Activated T-cell treated with anti-CD3 and anti-CD28 coated beads for 24 hours (primary cell): ENCODE data around the gene MRPL3.

Source experiments
- DNase-seq: peaks from one replicate; pipeline ENCODE4 v3.0.0-alpha.2; 2020; ENCODE audit warnings: low read depth

Gene MRPL3

GRCh38 chr3:131502530-131503319 lies at the start of gene MRPL3:
Gene MRPL3 (minus strand): TSS chr3:131502971. CDS start chr3:131502821, 150 bp downstream.
- peak; percentile 85 for DNase-seq

GRCh38 chr3:131551761-131552160 lies 49.0 kb upstream of the MRPL3 start:
- no peak for DNase-seq

GRCh38 chr3:131550562-131551465 lies 48.0 kb upstream of the MRPL3 start:
- no peak for DNase-seq

GRCh38 chr3:131549340-131549739 lies 46.6 kb upstream of the MRPL3 start:
- DNase-seq: no peak

- DNase-seq: no peak
Measured at GRCh38 chr3:131547585-131547984, 44.8 kb upstream of the MRPL3 start.

- no peak for DNase-seq
Measured at GRCh38 chr3:131546441-131546840, 43.7 kb upstream of the MRPL3 start.

- no peak for DNase-seq
Measured at GRCh38 chr3:131544557-131544956, 41.8 kb upstream of the MRPL3 start.

GRCh38 chr3:131543714-131544113 lies 40.9 kb upstream of the MRPL3 start:
- no peak for DNase-seq

GRCh38 chr3:131541288-131541687 lies 38.5 kb upstream of the MRPL3 start:
- DNase-seq: no peak

- DNase-seq: no peak
Measured at GRCh38 chr3:131540821-131541220, 38.0 kb upstream of the MRPL3 start.

- no peak for DNase-seq
Measured at GRCh38 chr3:131540143-131540542, 37.4 kb upstream of the MRPL3 start.

GRCh38 chr3:131538968-131539367 lies 36.2 kb upstream of the MRPL3 start:
- no peak for DNase-seq

- DNase-seq: no peak
Measured at GRCh38 chr3:131537531-131537930, 34.8 kb upstream of the MRPL3 start.

GRCh38 chr3:131535596-131535995 lies 32.8 kb upstream of the MRPL3 start:
- no peak for DNase-seq

GRCh38 chr3:131535131-131535530 lies 32.4 kb upstream of the MRPL3 start:
- DNase-seq: no peak

GRCh38 chr3:131532645-131533044 lies 29.9 kb upstream of the MRPL3 start:
- DNase-seq: no peak

- no peak for DNase-seq
Measured at GRCh38 chr3:131530843-131531242, 28.1 kb upstream of the MRPL3 start.

- no peak for DNase-seq
Measured at GRCh38 chr3:131530388-131530787, 27.6 kb upstream of the MRPL3 start.

GRCh38 chr3:131526801-131527347 lies 24.1 kb upstream of the MRPL3 start:
- no peak for DNase-seq

- DNase-seq: no peak
Measured at GRCh38 chr3:131518680-131519079, 15.9 kb upstream of the MRPL3 start.

GRCh38 chr3:131505421-131505820 lies 2.6 kb upstream of the MRPL3 start:
- DNase-seq: no peak

GRCh38 chr3:131503320-131503635 lies 507 bp upstream of the MRPL3 start:
- DNase-seq: no peak

- no peak for DNase-seq
Measured at GRCh38 chr3:131501949-131502348, 822 bp downstream of the MRPL3 start.
